Mesothelial cell of epicardium (in vitro differentiated cells): ENCODE results near the gene ADGRG6. TPM values are rescaled to one million over a fixed set of nuclear protein-coding genes. Genes with fewer than 3 reads are reported as not detected.
"Not testable (repeated sequence)": the region's sequence is repeated elsewhere in the genome, so short reads cannot be mapped to it uniquely, and the experiment has no call there.

ENCODE experiments used
- DNase-seq, 2 experiments: peaks; one replicate each; pipeline ENCODE4 v3.0.0; 2021; ENCODE audit warnings: low spot score in 2 of 2; ENCODE audit not compliant: unreplicated experiment in 2 of 2
- H3K27ac Mint-ChIP-seq: 2 replicates; pipeline ENCODE4 v1.8.0; 2021; ENCODE audit warnings: mixed read lengths
- H3K27me3 Mint-ChIP-seq: 2 replicates; pipeline ENCODE4 v1.8.0; 2021; ENCODE audit warnings: low read depth, mixed read lengths
- H3K36me3 Mint-ChIP-seq: 2 replicates; pipeline ENCODE4 v1.8.0; 2021; ENCODE audit warnings: mixed read lengths
- H3K4me1 Mint-ChIP-seq: 2 replicates; pipeline ENCODE4 v1.8.0; 2021; ENCODE audit warnings: mixed read lengths
- H3K4me3 Mint-ChIP-seq: 2 replicates; pipeline ENCODE4 v1.8.0; 2021; ENCODE audit warnings: mild to moderate bottlenecking, moderate library complexity, mixed read lengths
- H3K9me3 Mint-ChIP-seq: 2 replicates; pipeline ENCODE4 v1.8.0; 2021; ENCODE audit warnings: mixed read lengths
- CTCF ChIP-seq: fragments of 200-600 bp; sonication (generic); IDR thresholded peaks from one replicate; pipeline ENCODE4 v1.5.0; 2021; ENCODE audit warnings: antibody characterized with exemption; ENCODE audit not compliant: unreplicated experiment
- total RNA-seq: library from RNA; stranded (reverse); gene quantifications from 3 replicates; pipeline ENCODE4 v1.2.1, GENCODE V29; 2021

ADGRG6 gene
- total RNA-seq, 1 donor from 2014 or later: 36.6 TPM

DNA sequence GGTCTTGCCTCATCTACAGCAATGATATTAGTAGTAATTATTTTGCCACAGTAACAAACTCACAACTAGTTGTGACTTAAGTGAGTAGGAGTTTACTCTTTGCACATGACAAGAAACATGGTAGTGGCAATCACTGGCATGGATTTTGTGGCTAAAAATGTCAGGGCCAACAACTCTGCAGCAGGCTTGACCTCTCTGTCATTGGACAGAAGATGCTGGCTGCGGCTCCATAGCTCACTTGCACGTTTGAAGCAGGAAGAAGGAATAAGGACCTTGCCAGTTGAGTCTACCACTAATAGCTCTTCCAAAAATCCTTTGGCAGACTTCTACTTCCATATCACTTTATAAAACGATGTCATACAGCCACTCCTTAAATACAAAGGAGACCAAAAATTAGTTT lies 117.3 kb downstream of the ADGRG6 start:
- Mint-ChIP-seq H3K4me1 (no peaks in the 10 kb centered on the region), H3K27ac (no peak overlapping the region), H3K36me3 (peaks cover 11% of the 10 kb centered on the region), H3K9me3 (peaks cover 3% of the 10 kb centered on the region), H3K27me3 (no peaks in the 10 kb centered on the region), H3K4me3 (no peak overlapping the region)
- no peak for TF ChIP-seq CTCF
- DNase-seq: no peak

DNA sequence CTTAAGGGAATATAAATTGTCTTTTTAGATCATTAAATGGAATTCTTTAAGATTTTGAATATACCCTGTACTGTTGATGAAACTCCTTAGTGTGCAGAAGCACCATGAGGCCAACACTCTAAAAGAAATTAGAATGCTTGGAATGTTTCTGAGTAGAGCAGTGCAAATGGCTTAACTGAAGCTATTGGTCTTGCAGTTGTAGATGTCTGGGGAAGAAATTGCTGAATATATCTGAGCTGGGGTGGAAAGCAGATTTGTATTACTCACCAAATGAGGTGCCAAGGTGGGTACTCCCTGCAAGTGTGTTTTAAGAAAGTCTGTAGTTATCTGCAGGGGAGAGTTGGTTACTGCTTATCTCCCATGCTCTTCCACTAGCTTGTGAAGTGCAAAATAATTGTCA lies 119.0 kb downstream of the ADGRG6 start:
- H3K4me1 Mint-ChIP-seq: no peaks in the 10 kb centered on the region
- TF ChIP-seq CTCF: no peak
- peaks cover 17% of the 10 kb centered on the region for H3K36me3 Mint-ChIP-seq
- no peak overlapping the region for H3K27ac Mint-ChIP-seq
- H3K9me3 Mint-ChIP-seq: peaks cover 7% of the 10 kb centered on the region
- no peak overlapping the region for H3K4me3 Mint-ChIP-seq
- H3K27me3 Mint-ChIP-seq: no peaks in the 10 kb centered on the region
- no peak for DNase-seq

- H3K27ac Mint-ChIP-seq: no peak overlapping the region
- peaks cover 7% of the 10 kb centered on the region for H3K9me3 Mint-ChIP-seq
- TF ChIP-seq CTCF: no peak
- H3K4me1 Mint-ChIP-seq: no peaks in the 10 kb centered on the region
- H3K4me3 Mint-ChIP-seq: no peak overlapping the region
- no peak for DNase-seq
- H3K36me3 Mint-ChIP-seq: peaks cover 21% of the 10 kb centered on the region
- no peaks in the 10 kb centered on the region for H3K27me3 Mint-ChIP-seq
These were observed 119.7 kb downstream of the ADGRG6 start for GRCh38 chr6:142421285-142422117.

GRCh38 chr6:142426444-142427132 lies 124.8 kb downstream of the ADGRG6 start:
- not testable (repeated sequence) for H3K27ac Mint-ChIP-seq, H3K4me1 Mint-ChIP-seq, H3K27me3 Mint-ChIP-seq, DNase-seq, H3K4me3 Mint-ChIP-seq
- H3K9me3 Mint-ChIP-seq: peaks cover 21% of the 10 kb centered on the region
- peaks cover 29% of the 10 kb centered on the region for H3K36me3 Mint-ChIP-seq

DNA sequence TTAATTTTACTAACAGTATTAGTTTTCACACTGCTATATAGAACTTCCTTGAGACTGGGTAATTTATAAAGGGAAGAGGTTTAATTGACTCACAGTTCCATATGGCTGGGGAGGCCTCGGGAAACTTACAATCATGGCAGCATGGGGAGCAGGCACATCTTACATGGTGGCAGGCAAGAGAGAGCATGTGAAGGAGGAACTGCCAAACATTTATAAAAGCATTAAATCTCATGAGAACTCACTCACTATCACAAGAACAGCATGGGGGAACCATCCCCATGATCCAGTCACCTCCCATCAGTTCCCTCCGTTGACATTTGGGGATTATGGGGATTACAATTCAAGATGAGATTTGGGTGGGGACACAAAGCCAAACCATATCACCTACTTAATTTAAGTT lies 126.7 kb downstream of the ADGRG6 start:
- Mint-ChIP-seq H3K36me3 (peaks cover 27% of the 10 kb centered on the region), H3K9me3 (peaks cover 18% of the 10 kb centered on the region)
- DNase-seq, H3K4me3 Mint-ChIP-seq, H3K27me3 Mint-ChIP-seq, H3K27ac Mint-ChIP-seq, H3K4me1 Mint-ChIP-seq: not testable (repeated sequence)

DNA sequence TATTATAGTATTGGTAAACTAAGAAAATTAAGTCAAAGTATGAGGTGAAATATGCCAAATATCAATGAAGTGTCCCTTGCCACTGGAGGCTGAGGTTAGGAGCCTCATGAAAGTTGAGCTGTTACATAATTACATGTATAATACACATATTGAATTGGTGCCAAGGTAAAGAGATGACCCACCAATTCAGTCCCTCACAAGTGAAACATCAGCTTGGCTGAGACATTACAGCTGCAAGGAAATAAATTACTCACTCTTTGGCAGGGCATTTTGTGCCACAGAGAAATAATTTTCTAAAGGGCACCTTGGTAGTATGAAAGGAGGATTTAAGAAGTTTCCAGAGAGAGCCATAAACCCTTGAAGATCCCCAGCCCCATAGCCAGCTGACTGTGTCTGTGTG lies 127.4 kb downstream of the ADGRG6 start:
- Mint-ChIP-seq H3K4me3 (no peak overlapping the region), H3K4me1 (no peaks in the 10 kb centered on the region), H3K36me3 (peaks cover 27% of the 10 kb centered on the region), H3K27ac (no peak overlapping the region), H3K27me3 (no peaks in the 10 kb centered on the region), H3K9me3 (peaks cover 18% of the 10 kb centered on the region)
- TF ChIP-seq CTCF: no peak
- DNase-seq: no peak
